Left hindlimb (tissue), 1 donor: ENCODE results near the gene OXSR1.

Experiments
- DNase-seq: peaks from one replicate; pipeline ENCODE4 v3.0.0-alpha.2; 2018

The OXSR1 gene

DNA sequence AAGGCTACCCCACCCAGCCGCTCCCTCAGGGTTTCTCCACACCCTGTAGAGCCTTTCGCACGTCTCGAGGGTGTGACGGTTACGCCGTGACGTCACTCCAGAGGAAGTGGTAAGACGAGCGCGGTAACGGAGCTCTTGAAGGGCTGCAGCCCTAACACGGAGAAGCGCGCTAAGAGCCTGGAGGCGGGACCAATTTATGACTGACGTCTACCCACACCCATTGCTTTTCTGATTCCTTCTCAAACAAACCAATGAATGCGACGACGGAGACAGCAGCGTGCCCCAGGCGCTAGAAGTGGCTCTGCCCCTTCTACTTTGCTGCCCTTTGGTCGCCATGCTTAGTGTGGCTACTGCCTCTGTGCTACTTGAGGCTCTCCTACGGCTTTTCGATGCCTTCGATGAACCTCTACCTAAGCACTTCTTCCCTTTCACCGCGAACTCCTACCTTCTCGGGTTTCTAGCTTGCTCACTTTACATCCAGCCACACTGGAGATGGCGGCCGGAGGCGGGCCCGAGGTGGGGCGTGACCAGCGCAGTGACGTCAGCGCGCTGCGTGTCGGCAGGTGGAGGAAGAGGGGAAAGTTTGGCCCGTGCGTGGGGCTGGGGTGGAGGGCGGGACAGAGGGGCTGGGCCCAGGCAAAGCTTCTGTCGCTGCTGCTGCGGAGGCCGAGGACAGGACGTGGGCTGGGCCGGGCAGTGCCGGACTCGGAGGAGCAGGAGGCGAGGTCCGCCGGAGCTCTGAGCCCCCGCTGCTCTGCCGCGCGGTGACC, at the start of gene OXSR1:
OXSR1 (plus strand) TSS at position 586 of the 770 bp plus-strand sequence. CDS start 340 bp downstream, outside the sequence.
- peak; percentile 99 for DNase-seq

DNA sequence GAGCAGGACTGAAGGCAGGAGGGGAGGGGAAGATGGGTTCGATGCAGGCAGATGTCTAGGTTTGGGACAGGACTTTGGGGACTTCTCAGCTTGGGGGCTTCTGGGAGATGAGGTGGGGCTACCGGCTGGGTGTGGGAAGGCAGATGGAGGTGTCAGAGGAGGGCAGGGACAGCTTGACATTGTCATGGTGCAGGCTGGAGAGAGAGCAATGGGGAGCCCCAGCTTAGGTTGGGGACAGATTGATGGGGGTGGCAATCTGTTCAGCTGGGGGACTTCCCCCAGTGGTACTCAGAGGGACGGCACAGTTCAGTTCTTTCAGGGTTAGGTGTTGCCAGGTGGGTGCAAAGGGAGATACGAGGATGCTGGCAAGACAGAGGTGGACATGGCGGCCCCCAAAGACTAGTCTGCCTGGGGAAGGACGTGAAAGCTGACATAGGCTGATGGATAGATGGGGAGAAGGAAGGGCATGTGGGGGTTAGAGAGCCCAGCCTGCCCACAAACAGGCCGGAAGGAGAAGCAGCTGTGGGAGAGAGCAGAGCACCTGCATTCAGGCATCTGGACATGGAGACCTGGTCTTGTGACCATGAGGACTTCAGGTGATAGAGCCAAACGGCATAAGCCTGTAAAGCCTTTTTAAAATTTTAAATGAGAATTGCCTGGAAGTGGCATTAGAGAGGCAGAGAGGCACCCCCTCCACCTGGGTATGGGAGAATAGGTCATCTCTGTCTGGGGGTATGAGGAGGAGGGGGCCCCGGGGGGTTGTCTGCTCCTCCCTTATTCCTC, 49.5 kb upstream of the OXSR1 start:
- DNase-seq: peak; percentile 19

DNA sequence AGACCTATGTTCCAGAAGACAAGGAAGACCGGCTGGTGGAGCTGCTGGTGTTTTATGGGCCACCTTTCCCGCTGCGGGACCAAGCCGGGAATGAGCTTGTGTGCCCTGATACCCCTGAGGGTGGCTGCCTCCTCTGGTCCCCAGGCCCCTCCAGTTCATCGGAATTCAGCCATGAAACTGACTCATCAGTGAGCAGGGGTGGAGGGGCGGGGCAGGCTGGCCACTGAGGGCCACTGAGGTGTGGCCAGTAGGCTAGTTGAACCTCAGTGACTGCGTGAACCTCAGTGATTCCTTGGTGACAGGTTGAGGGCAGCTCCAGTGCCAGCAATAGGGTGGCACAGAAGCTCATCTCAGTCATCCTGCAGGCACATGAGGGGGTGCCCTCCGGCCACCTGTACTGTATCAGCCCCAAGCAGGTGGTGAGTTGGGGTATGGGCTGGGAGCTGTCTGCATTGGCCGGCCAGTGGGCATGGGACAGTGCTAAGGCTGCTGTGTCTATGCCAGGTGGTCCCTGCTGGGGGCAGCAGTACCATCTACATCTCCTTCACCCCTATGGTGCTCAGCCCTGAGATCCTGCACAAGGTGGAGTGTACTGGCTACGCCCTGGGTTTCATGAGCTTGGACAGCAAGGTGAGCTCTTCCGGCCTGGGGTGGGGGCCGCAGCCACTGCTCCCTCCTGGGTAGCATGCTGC, 48.7 kb upstream of the OXSR1 start:
- DNase-seq: peak; percentile 31

GRCh38 chr3:38117163-38117716, 48.1 kb upstream of the OXSR1 start:
- peak; percentile 18 for DNase-seq

DNA sequence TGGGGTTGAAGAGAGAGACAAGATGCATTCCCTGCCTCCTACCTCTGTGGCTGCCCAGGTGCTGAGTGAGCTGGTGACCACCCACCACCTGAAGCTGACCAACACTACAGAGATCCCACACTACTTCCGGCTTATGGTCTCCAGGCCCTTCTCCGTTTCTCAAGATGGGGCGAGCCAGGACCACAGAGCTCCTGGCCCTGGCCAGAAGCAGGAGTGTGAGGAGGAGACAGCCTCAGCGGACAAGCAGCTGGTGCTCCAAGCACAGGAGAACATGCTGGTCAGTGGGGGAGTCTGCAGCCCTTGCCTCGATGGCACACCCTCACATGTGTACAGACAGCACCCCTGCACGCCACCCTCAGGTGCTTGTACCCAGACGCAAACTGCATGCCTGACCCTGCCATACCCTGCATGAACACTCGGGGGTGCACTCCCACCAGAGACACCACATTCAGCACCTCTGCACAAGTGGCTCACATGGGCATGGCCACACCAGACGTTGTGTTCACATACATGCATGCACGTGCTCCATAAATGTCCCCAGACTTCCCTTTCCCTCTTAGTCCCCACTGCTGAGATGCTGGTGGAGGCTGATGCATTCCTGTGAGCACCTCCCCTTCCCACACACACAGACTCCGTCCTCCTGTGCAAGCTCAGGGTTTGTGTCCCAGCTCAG, 47.5 kb upstream of the OXSR1 start:
- DNase-seq: peak; percentile 47

GRCh38 chr3:38118421-38119247, 46.7 kb upstream of the OXSR1 start:
- DNase-seq: peak; percentile 2

DNA sequence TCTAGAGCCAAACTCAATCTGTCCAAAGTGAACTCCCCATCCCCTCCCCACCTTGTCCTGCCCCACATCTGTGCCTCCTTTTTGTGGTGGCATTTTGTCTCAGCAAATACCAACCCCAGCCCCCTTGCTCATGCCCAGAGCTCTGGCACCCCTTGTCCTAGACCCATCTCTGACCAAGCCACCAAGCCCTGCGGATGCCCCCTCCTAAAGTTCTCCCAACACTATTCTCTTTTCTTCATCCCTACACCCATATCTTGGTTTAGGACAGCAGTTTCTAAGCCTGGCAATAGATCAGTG, 46.1 kb upstream of the OXSR1 start:
- DNase-seq: peak; percentile 10

GRCh38 chr3:38119821-38120692, 45.3 kb upstream of the OXSR1 start:
- DNase-seq: peak; percentile 20

GRCh38 chr3:38120693-38121450, 44.5 kb upstream of the OXSR1 start:
- peak; percentile 28 for DNase-seq

GRCh38 chr3:38121451-38121831, 43.9 kb upstream of the OXSR1 start:
- DNase-seq: peak; percentile 22

DNA sequence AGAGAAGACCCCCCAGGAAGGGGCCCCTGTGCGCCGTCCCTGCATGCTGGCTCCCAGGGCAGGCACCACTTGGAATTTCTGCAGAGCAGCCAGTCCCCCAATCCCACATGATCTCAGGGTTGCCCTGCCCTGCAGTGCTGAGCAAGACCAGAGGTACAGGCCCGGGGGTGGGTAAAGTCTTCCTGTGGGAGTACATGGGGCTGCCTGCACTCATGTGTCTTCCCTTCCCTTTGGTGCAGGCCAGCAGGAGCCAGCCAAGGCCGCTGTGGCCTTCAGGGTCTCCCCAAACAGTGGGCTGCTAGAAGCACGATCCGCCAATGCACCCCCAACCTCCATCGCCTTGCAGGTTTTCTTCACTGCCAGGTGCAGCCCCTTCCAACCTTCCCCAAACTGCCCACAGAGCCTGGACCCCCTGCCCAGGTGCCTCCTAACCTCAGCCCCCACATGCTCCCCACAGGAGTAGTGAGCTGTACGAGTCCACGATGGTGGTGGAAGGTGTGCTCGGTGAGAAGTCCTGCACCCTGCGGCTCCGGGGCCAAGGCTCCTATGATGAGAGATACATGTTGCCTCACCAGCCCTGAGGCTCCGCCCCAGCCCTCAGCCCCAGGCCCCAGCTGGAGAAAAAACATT, 43.4 kb upstream of the OXSR1 start:
- DNase-seq: peak; percentile 13

- DNase-seq: no peak
These were observed 42.5 kb upstream of the OXSR1 start for GRCh38 chr3:38122712-38123290.

DNA sequence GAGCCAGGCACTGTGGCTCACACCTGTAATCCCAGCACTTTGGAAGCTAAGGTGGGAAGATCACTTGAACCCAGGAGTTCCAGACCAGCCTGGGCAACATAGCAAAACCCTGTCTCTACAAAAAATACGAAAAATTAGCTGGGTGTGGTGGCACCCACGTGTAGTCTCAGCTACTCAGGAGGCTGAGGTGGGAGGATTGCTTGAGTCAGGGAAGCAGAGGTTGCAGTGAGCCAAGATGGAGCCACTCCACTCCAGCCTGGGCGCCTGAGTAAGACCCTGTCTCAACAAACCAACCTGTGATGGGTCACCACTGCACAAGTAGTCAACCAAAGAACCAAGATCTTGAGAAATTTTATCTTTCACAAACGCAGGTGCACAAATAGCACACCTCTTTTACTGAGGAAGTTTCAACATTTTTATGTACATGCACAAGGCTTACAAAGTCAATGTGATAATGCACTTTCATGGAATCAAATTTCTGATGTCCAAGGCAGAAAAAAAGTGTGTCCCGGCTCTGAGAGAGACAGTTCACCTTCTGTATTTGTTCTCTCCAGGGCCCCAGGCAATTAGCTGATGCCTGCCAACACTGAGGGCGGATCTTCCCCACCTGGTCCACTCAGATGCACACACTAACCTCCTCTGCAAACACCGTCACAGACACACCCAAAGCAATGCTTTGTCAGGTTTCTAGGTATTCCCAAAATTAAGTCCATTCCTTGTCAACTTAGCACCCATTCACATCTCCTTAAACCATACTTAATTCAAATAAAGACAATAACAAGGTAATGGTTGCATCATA, 40.8 kb upstream of the OXSR1 start:
- DNase-seq: peak; percentile 5

- DNase-seq: no peak
These were observed 39.8 kb upstream of the OXSR1 start for GRCh38 chr3:38125305-38126120.

- no peak for DNase-seq
These were observed 39.0 kb upstream of the OXSR1 start for GRCh38 chr3:38126121-38126892.

- DNase-seq: no peak
These were observed 37.6 kb upstream of the OXSR1 start for GRCh38 chr3:38127611-38128302.
